ENCODE results near the gene GEMIN7.

GRCh38 chr19:45070861-45071544 is 8.1 kb upstream of the GEMIN7 start:
- TF ChIP-seq EZH2 (IDR thresholded peaks at IDR 0.05; ENCODE audit: borderline replicate concordance) (no peak), CTCF (IDR thresholded peaks at IDR 0.05; ENCODE audit: poor library complexity) (no peak)
